SU-DHL-6 (cell line): ENCODE data around the gene FRS2.

Experiments
- H2AFZ ChIP-seq: fragments of 200-600 bp; sonication (generic); 2 replicates; pipeline ENCODE4 v1.6.1; 2014; ENCODE audit warnings: low read depth, mild to moderate bottlenecking, moderate library complexity, mixed read lengths, antibody characterized with exemption, low read length; ENCODE audit not compliant: severe bottlenecking
- H3F3A ChIP-seq: fragments of 200-600 bp; shearing (Covaris generic); 2 replicates; pipeline ENCODE4 v1.6.0; 2016; ENCODE audit warnings: antibody characterized with exemption, mild to moderate bottlenecking; ENCODE audit not compliant: insufficient read depth
- H3K27ac ChIP-seq: fragments of 200-600 bp; sonication (generic); 2 replicates; pipeline ENCODE4 v1.5.1; 2016; ENCODE audit warnings: low read depth, mild to moderate bottlenecking, low read length, moderate library complexity, mixed read lengths
- H3K27me3 ChIP-seq: fragments of 200-600 bp; sonication (generic), shearing (Covaris generic); 2 replicates; pipeline ENCODE4 v1.6.0; 2014; ENCODE audit warnings: mild to moderate bottlenecking, low read length
- H3K36me3 ChIP-seq: fragments of 200-600 bp; sonication (generic); 2 replicates; pipeline ENCODE4 v1.6.1; 2014; ENCODE audit warnings: mild to moderate bottlenecking, low read length, mixed read lengths
- H3K4me2 ChIP-seq: fragments of 300-600, 200-600 bp; shearing (Covaris generic), sonication (generic); 2 replicates; pipeline ENCODE4 v1.6.0; 2014; ENCODE audit warnings: low read length, low read depth, mild to moderate bottlenecking; ENCODE audit not compliant: poor library complexity, severe bottlenecking
- H3K4me3 ChIP-seq: fragments of 200-600 bp; sonication (generic); 2 replicates; pipeline ENCODE4 v1.5.1; 2014; ENCODE audit warnings: antibody characterized with exemption, low read length, mild to moderate bottlenecking, mixed read lengths; ENCODE audit not compliant: insufficient read depth, poor library complexity, severe bottlenecking
- H3K79me2 ChIP-seq: fragments of 200-600 bp; sonication (generic); 2 replicates; pipeline ENCODE4 v1.6.1; 2014; ENCODE audit warnings: mild to moderate bottlenecking, low read length, moderate library complexity; ENCODE audit not compliant: insufficient read depth
- H3K9ac ChIP-seq: fragments of 200-600 bp; sonication (generic); 2 replicates; pipeline ENCODE4 v1.7.0; 2014; ENCODE audit warnings: mild to moderate bottlenecking, low read length
- H3K9me2 ChIP-seq: fragments of 200-600 bp; sonication (generic); replicated peaks from 2 replicates; pipeline ENCODE4 v1.6.1; 2014; ENCODE audit warnings: low read length; ENCODE audit not compliant: insufficient read depth
- H3K9me3 ChIP-seq: fragments of 200-600 bp; sonication (generic); 2 replicates; pipeline ENCODE4 v1.6.1; 2014; ENCODE audit warnings: low read length, mixed read lengths; ENCODE audit not compliant: insufficient read depth
- H4K20me1 ChIP-seq: fragments of 200-600 bp; sonication (generic); 2 replicates; pipeline ENCODE4 v1.6.1; 2014; ENCODE audit warnings: low read depth, mild to moderate bottlenecking, antibody characterized with exemption, low read length, moderate library complexity, mixed read lengths
- EZH2phosphoT487 ChIP-seq: fragments of 200-600 bp; sonication (generic), shearing (Covaris generic); conservative IDR thresholded peaks from 2 replicates; pipeline ENCODE4 v1.6.1; 2018; ENCODE audit warnings: mild to moderate bottlenecking, antibody characterized with exemption, low read length, moderate library complexity, mixed read lengths
- TF ChIP-seq, protein P1 (sequence below): fragments of 200-600 bp; sonication (generic); IDR thresholded peaks from one replicate; pipeline ENCODE4 v1.5.1; 2017; ENCODE audit warnings: antibody characterized with exemption, mild to moderate bottlenecking, low read length, moderate library complexity; ENCODE audit not compliant: insufficient read depth, poor library complexity, severe bottlenecking

Gene FRS2

DNA sequence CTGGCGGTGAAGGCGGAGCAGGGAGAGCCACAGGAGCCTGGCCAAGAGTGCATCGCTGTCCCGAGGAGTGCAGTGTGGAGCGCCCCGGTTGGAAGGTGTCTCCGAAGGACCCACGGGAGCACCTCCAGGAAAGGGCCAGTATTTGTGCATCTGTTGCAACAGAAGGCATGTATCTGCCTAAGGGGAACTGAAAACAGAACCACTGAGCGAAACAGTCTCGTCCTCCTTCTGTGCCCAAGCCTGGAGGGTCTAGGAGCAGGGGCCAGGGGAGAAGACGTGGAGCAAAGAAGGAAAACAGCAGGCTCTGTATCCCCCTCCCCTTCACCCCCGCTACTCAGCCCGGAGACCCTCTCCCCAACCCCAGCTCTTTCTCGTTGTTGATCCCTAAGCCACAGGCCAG is 145.8 kb downstream of the FRS2 start:
- H3K9me3 ChIP-seq: no peaks in the 10 kb centered on the region
- no peaks in the 10 kb centered on the region for H3K9me2 ChIP-seq
- H3K4me2 ChIP-seq: no peak overlapping the region
- H3K79me2 ChIP-seq: no peaks in the 10 kb centered on the region
- H2AFZ ChIP-seq: no peak overlapping the region
- H3K36me3 ChIP-seq: no peaks in the 10 kb centered on the region
- no peaks in the 10 kb centered on the region for H3F3A ChIP-seq
- TF ChIP-seq, protein P1, sequence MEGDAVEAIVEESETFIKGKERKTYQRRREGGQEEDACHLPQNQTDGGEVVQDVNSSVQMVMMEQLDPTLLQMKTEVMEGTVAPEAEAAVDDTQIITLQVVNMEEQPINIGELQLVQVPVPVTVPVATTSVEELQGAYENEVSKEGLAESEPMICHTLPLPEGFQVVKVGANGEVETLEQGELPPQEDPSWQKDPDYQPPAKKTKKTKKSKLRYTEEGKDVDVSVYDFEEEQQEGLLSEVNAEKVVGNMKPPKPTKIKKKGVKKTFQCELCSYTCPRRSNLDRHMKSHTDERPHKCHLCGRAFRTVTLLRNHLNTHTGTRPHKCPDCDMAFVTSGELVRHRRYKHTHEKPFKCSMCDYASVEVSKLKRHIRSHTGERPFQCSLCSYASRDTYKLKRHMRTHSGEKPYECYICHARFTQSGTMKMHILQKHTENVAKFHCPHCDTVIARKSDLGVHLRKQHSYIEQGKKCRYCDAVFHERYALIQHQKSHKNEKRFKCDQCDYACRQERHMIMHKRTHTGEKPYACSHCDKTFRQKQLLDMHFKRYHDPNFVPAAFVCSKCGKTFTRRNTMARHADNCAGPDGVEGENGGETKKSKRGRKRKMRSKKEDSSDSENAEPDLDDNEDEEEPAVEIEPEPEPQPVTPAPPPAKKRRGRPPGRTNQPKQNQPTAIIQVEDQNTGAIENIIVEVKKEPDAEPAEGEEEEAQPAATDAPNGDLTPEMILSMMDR: no peak
- no peak for TF ChIP-seq EZH2phosphoT487
- H4K20me1 ChIP-seq: no peaks in the 10 kb centered on the region
- no peak overlapping the region for H3K9ac ChIP-seq
- H3K4me3 ChIP-seq: no peak overlapping the region
- H3K27ac ChIP-seq: no peak overlapping the region
- no peaks in the 10 kb centered on the region for H3K27me3 ChIP-seq

DNA sequence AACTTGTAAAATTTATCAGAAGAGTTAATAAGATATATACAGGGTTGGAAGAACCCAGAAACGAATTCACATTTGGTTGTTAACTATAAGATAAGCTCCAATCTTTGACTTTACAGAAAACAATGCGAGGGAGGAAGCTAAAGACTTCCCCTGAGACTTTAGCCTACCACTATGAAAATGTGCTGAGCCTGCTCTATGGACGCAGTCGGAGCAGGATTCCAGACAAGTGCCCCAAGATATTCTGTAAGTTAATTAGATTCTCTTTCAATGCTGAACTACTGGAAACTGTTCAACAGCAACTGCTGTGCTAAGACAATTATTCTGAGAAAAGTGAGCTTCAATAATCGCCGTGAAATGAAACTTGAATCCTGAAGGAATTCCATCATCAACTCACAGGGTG is 148.9 kb downstream of the FRS2 start:
- Histone ChIP-seq H3K27ac (no peak overlapping the region), H4K20me1 (no peaks in the 10 kb centered on the region), H3K36me3 (no peaks in the 10 kb centered on the region), H3K4me3 (no peak overlapping the region), H3K9ac (no peak overlapping the region), H3K9me2 (no peaks in the 10 kb centered on the region), H2AFZ (no peak overlapping the region), H3K27me3 (no peaks in the 10 kb centered on the region), H3F3A (no peaks in the 10 kb centered on the region), H3K9me3 (no peaks in the 10 kb centered on the region), H3K79me2 (no peaks in the 10 kb centered on the region), H3K4me2 (no peak overlapping the region)
- TF ChIP-seq EZH2phosphoT487: no peak
- TF ChIP-seq, protein P1: no peak

DNA sequence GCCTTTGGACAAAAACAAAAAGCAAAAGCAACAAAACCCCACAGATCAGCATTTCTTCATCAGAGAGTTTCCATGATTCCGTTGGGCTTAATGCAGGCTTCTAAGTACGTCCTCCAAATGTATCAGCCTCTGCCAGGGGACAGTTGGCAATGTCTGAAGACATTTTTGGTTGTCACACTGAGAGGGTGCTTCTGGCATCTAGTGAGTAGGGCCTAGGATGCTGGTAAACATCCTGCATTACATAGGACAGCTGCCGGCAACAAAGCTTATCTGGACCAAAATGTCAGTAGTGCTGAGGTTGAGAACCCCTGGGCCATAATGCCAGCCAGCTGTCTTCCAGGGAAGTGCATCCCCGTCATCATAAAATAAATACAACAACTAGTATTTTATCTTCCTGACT is 149.9 kb downstream of the FRS2 start:
- Histone ChIP-seq H3K36me3 (no peaks in the 10 kb centered on the region), H3K9me3 (no peaks in the 10 kb centered on the region), H3K27me3 (no peaks in the 10 kb centered on the region), H3K4me3 (no peak overlapping the region), H3K79me2 (no peaks in the 10 kb centered on the region), H3K4me2 (no peak overlapping the region), H3K27ac (no peak overlapping the region), H3K9me2 (no peaks in the 10 kb centered on the region), H2AFZ (no peak overlapping the region), H3K9ac (no peak overlapping the region), H4K20me1 (no peaks in the 10 kb centered on the region), H3F3A (no peaks in the 10 kb centered on the region)
- TF ChIP-seq, protein P1: no peak
- TF ChIP-seq EZH2phosphoT487: no peak

DNA sequence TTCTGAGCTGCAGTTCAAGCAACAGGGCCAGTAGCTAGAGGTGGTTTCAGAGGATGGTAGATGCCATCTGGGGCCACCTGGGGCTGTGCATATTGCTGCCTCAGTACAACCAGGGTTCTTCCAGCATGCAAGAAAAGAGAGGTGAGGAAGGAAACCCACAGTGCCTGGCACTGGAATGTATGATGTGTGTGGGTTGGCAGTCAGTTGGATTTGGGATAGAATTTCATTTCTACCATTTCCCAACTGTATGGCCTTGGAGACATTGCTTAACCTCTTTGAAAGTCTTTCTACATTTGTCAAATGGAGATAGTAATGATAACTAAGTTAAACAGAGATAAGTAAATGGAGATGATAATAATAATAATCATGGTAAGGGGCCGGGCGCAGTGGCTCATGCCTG is 150.7 kb downstream of the FRS2 start:
- Histone ChIP-seq H3F3A (no peaks in the 10 kb centered on the region), H4K20me1 (no peaks in the 10 kb centered on the region), H3K79me2 (no peaks in the 10 kb centered on the region), H3K9me3 (no peaks in the 10 kb centered on the region), H3K4me2 (no peak overlapping the region), H2AFZ (no peak overlapping the region), H3K27me3 (no peaks in the 10 kb centered on the region), H3K9me2 (no peaks in the 10 kb centered on the region), H3K9ac (no peak overlapping the region), H3K36me3 (no peaks in the 10 kb centered on the region), H3K27ac (no peak overlapping the region), H3K4me3 (no peak overlapping the region)
- TF ChIP-seq, protein P1: no peak
- no peak for TF ChIP-seq EZH2phosphoT487
